H1 (cell line): ENCODE measurements around the gene LPP. TPM values are rescaled to one million over a fixed set of nuclear protein-coding genes. Genes with fewer than 3 reads are reported as not detected.

Experiments used
- CTCF ChIA-PET: fragments of 300-600 bp; sonication (Branson Sonifier 250); formaldehyde crosslinking; loops from one replicate; lab custom pipeline; 2021; ENCODE audit not compliant: partially characterized antibody; lab: Charles Lee
- POLR2A ChIA-PET: fragments of 300-600 bp; sonication (Branson Sonifier 250); formaldehyde crosslinking; loops from one replicate; lab custom pipeline; 2021; ENCODE audit warnings: inconsistent platforms; ENCODE audit not compliant: partially characterized antibody; lab: Charles Lee
- DNase-seq, 2 experiments: peaks; one replicate each; pipeline versions ENCODE4 v3.0.0 to v3.0.0-alpha.2; 2010 to 2022; ENCODE audit warnings: low spot score in 2 of 2, low read depth in 1 of 2, mixed read lengths in 1 of 2
- FAIRE-seq: peaks from 2 replicates; lab custom pipeline; 2011; peaks lifted over from hg19 to GRCh38; lab: Jason Lieb, UNC
- H2AFZ ChIP-seq: 2 replicates; pipeline ENCODE4 v1.8.1; 2012; ENCODE audit warnings: low read length, inconsistent platforms
- H2AK5ac ChIP-seq: 2 replicates; pipeline ENCODE4 v1.6.1; 2013; ENCODE audit warnings: low read depth, low read length
- H2BK120ac ChIP-seq: replicated peaks from 2 replicates; pipeline ENCODE3; 2013; ENCODE audit warnings: low read depth, low read length, inconsistent platforms
- H2BK12ac ChIP-seq: 2 replicates; pipeline ENCODE4 v1.6.1; 2013; ENCODE audit warnings: low read depth, low read length
- H2BK15ac ChIP-seq: 2 replicates; pipeline ENCODE4 v1.6.1; 2013; ENCODE audit warnings: low read length
- H2BK20ac ChIP-seq: 2 replicates; pipeline ENCODE4 v1.6.1; 2013; ENCODE audit warnings: low read length
- H2BK5ac ChIP-seq: 2 replicates; pipeline ENCODE4 v1.6.1; 2013; ENCODE audit warnings: low read depth, low read length
- H3K14ac ChIP-seq: 2 replicates; pipeline ENCODE4 v1.6.1; 2013; ENCODE audit warnings: inconsistent platforms; ENCODE audit not compliant: insufficient read length
- H3K18ac ChIP-seq: 2 replicates; pipeline ENCODE4 v1.6.1; 2013; ENCODE audit warnings: low read length; ENCODE audit errors: extremely low read depth
- H3K23ac ChIP-seq: 2 replicates; pipeline ENCODE4 v1.6.1; 2013; ENCODE audit warnings: inconsistent platforms; ENCODE audit not compliant: insufficient read length
- H3K23me2 ChIP-seq: 2 replicates; pipeline ENCODE4 v1.6.1; 2013; ENCODE audit warnings: low read depth, low read length
- H3K27ac ChIP-seq: 2 replicates; pipeline ENCODE4 v1.6.1; 2011; ENCODE audit warnings: low read depth, low read length, inconsistent platforms
- H3K27me3 ChIP-seq, 4 experiments: replicated peaks in 1 of 4; 1 replicate in 1 of 4; 2 replicates in 3 of 4; pipeline versions ENCODE4 v1.6.1 to v1.8.1; 2011 to 2013; ENCODE audit warnings: low read length in 3 of 4, mild to moderate bottlenecking in 3 of 4, inconsistent platforms in 2 of 4, mixed read lengths in 2 of 4, moderate library complexity in 1 of 4; ENCODE audit not compliant: control insufficient read depth in 3 of 4, insufficient read depth in 3 of 4; ENCODE audit errors: extremely low read depth in 1 of 4
- H3K36me3 ChIP-seq, 4 experiments: 2 replicates each; pipeline versions ENCODE4 v1.6.1 to v1.8.1; 2011 to 2013; ENCODE audit warnings: mild to moderate bottlenecking in 4 of 4, low read length in 3 of 4, moderate library complexity in 2 of 4, control low read depth in 1 of 4, inconsistent platforms in 1 of 4; ENCODE audit not compliant: insufficient read depth in 4 of 4, control insufficient read depth in 2 of 4
- H3K4ac ChIP-seq: replicated peaks from 2 replicates; pipeline ENCODE3; 2013; ENCODE audit warnings: low read length, low read depth, mixed read lengths, inconsistent platforms; ENCODE audit not compliant: insufficient read length
- H3K4me1 ChIP-seq, 4 experiments: replicated peaks in 1 of 4; 1 replicate in 1 of 4; 2 replicates in 3 of 4; pipeline versions ENCODE4 v1.6.1 to v1.8.1; 2011 to 2013; ENCODE audit warnings: low read length in 3 of 4, inconsistent platforms in 2 of 4, mixed read lengths in 1 of 4; ENCODE audit not compliant: insufficient read depth in 4 of 4, control insufficient read depth in 3 of 4
- H3K4me2 ChIP-seq, 2 experiments: 2 replicates each; pipeline versions ENCODE4 v1.6.1 to v1.8.1; 2011 to 2013; ENCODE audit warnings: low read depth in 2 of 2, low read length in 2 of 2, control low read depth in 1 of 2, inconsistent platforms in 1 of 2, mild to moderate bottlenecking in 1 of 2; ENCODE audit not compliant: insufficient read depth in 1 of 2
- H3K4me3 ChIP-seq, 4 experiments: fragments of 200-600, 300-600 bp in 1 of 4; sonication (generic), shearing (Covaris generic), sonication (Bioruptor Twin) in 1 of 4; 2 replicates each; pipeline versions ENCODE4 v1.5.1 to v1.8.1; 2011 to 2016; ENCODE audit warnings: low read length in 4 of 4, low read depth in 3 of 4, control low read depth in 2 of 4, inconsistent platforms in 2 of 4, mild to moderate bottlenecking in 2 of 4, mixed read lengths in 1 of 4, moderate library complexity in 1 of 4; ENCODE audit not compliant: insufficient read depth in 2 of 4; ENCODE audit errors: extremely low read depth in 1 of 4
- H3K56ac ChIP-seq: replicated peaks from 2 replicates; pipeline ENCODE3; 2013; ENCODE audit warnings: low read depth, mild to moderate bottlenecking, mixed read lengths, low read length, inconsistent platforms; ENCODE audit not compliant: insufficient read length
- H3K79me1 ChIP-seq: 2 replicates; pipeline ENCODE4 v1.6.1; 2013; ENCODE audit warnings: low read depth, low read length, control low read depth
- H3K79me2 ChIP-seq, 2 experiments: 2 replicates each; pipeline versions ENCODE4 v1.6.1 to v1.8.1; 2012 to 2013; ENCODE audit warnings: low read length in 2 of 2, mild to moderate bottlenecking in 2 of 2, inconsistent platforms in 1 of 2; ENCODE audit not compliant: insufficient read depth in 2 of 2, control insufficient read depth in 1 of 2
- H3K9ac ChIP-seq, 4 experiments: replicated peaks in 1 of 4; 1 replicate in 1 of 4; 2 replicates in 3 of 4; pipeline versions ENCODE4 v1.6.1 to v1.8.1; 2011 to 2013; ENCODE audit warnings: low read depth in 3 of 4, low read length in 3 of 4, control low read depth in 2 of 4, mild to moderate bottlenecking in 2 of 4, moderate library complexity in 2 of 4, inconsistent platforms in 1 of 4; ENCODE audit errors: extremely low read depth in 1 of 4
- H3K9me3 ChIP-seq, 2 experiments: 2 replicates each; pipeline versions ENCODE4 v1.6.1 to v1.8.1; 2012 to 2013; ENCODE audit warnings: mild to moderate bottlenecking in 2 of 2, moderate library complexity in 2 of 2, control low read depth in 1 of 2, inconsistent platforms in 1 of 2, low read depth in 1 of 2, low read length in 1 of 2, mixed read lengths in 1 of 2; ENCODE audit not compliant: insufficient read depth in 2 of 2
- H4K20me1 ChIP-seq, 2 experiments: replicated peaks in 1 of 2; 2 replicates each; pipeline versions ENCODE3 to v1.8.1; 2011 to 2013; ENCODE audit warnings: inconsistent platforms in 2 of 2, low read length in 2 of 2, mild to moderate bottlenecking in 1 of 2; ENCODE audit not compliant: insufficient read depth in 2 of 2, control insufficient read depth in 1 of 2
- H4K5ac ChIP-seq: 2 replicates; pipeline ENCODE4 v1.6.1; 2013; ENCODE audit warnings: low read length, low read depth, mixed read lengths, inconsistent platforms; ENCODE audit not compliant: insufficient read length
- H4K8ac ChIP-seq: 2 replicates; pipeline ENCODE4 v1.8.0; 2013; ENCODE audit warnings: mild to moderate bottlenecking, moderate library complexity, low read length, inconsistent platforms; ENCODE audit not compliant: insufficient read depth; ENCODE audit errors: extremely low read depth
- H4K91ac ChIP-seq: replicated peaks from 2 replicates; pipeline ENCODE3; 2013; ENCODE audit warnings: low read length, mixed read lengths, inconsistent platforms; ENCODE audit not compliant: insufficient read length
- BACH1 ChIP-seq: IDR thresholded peaks from 2 replicates; pipeline ENCODE4 v1.6.1; 2012; ENCODE audit warnings: low read length, improper control_type of control experiment
- CHD1 ChIP-seq: IDR thresholded peaks from 2 replicates; pipeline ENCODE4 v1.6.1; 2012; ENCODE audit warnings: low read depth, low read length, improper control_type of control experiment
- JUND ChIP-seq: IDR thresholded peaks from 2 replicates; pipeline ENCODE4 v1.6.1; 2011; ENCODE audit warnings: mild to moderate bottlenecking, improper control_type of control experiment, low read length
- KDM5A ChIP-seq: fragments of 200-600 bp; IDR thresholded peaks from 2 replicates; pipeline ENCODE4 v1.7.1; 2012; ENCODE audit warnings: mild to moderate bottlenecking, low read length, inconsistent platforms, mixed read lengths
- PHF8 ChIP-seq: fragments of 200-600 bp; sonication (generic); conservative IDR thresholded peaks from 2 replicates; pipeline ENCODE4 v1.7.1; 2012; ENCODE audit warnings: low read depth, mild to moderate bottlenecking, inconsistent platforms, low read length, moderate library complexity
- RXRA ChIP-seq: IDR thresholded peaks from 2 replicates; pipeline ENCODE4 v1.6.1; 2011; ENCODE audit warnings: low read depth, mild to moderate bottlenecking, low read length, moderate library complexity; ENCODE audit not compliant: insufficient read depth
- SAP30 ChIP-seq: fragments of 300-600 bp; sonication (generic); IDR thresholded peaks from 2 replicates; pipeline ENCODE4 v1.7.1; 2012; ENCODE audit warnings: low read length, moderate library complexity, mild to moderate bottlenecking, inconsistent platforms; ENCODE audit not compliant: insufficient read depth, insufficient replicate concordance
- SP1 ChIP-seq: IDR thresholded peaks from 2 replicates; pipeline ENCODE4 v1.6.1; 2011; ENCODE audit warnings: low read depth, low read length
- TBP ChIP-seq: IDR thresholded peaks from 2 replicates; pipeline ENCODE4 v1.6.1; 2011; ENCODE audit warnings: low read depth, low read length, improper control_type of control experiment
- WGBS, 2 experiments: shearing (Covaris generic) in 1 of 2; methylation state at CpG; one replicate each; pipeline versions ENCODE4 v1.1.6 to v1.1.7; 2013 to 2015; ENCODE audit warnings: low lambda C conversion rate in 2 of 2, mixed read lengths in 2 of 2, inconsistent platforms in 1 of 2, low coverage in 1 of 2, missing lambda C conversion rate in 1 of 2; ENCODE audit not compliant: insufficient replicate concordance in 2 of 2, insufficient coverage in 1 of 2, insufficient read length in 1 of 2; ENCODE audit errors: extremely low coverage in 1 of 2, missing lambda C conversion rate in 1 of 2; 5-methylcytosine and 5-hydroxymethylcytosine counted together
- polyA plus RNA-seq, 7 experiments: library from polyadenylated mRNA; depleted of rRNA in 3 of 7; stranded (reverse) in 5 of 7; unstranded in 2 of 7; fragments of >200 nt in 5 of 7; fragments of 200-250 nt in 2 of 7; gene quantifications; 1 replicate in 5 of 7; 2 replicates in 1 of 7; 4 replicates in 1 of 7; pipeline versions ENCODE4 v1.2.1 to v1.2.3, GENCODE V29; 2011 to 2013; ENCODE audit warnings: missing spikeins in 2 of 7, mixed read lengths in 2 of 7
- total RNA-seq: library from RNA; stranded (reverse); fragmentation: NEBNext Ultra II Directional; extraction: Animal tissue kit (Norgen Biotek cat#: 25700); gene quantifications from 2 replicates; pipeline ENCODE4 v1.2.1, GENCODE V29; 2021
- TF ChIP-seq, protein P1 (sequence below), 3 experiments: IDR thresholded peaks; 1 replicate in 2 of 3; 2 replicates in 1 of 3; pipeline versions ENCODE4 v1.5.1 to v1.6.1; 2011; ENCODE audit warnings: low read length in 3 of 3, mild to moderate bottlenecking in 3 of 3, inconsistent platforms in 2 of 3, low read depth in 1 of 3, moderate library complexity in 1 of 3; ENCODE audit not compliant: insufficient read depth in 1 of 3; ENCODE audit errors: control extremely low read depth in 1 of 3
- TF ChIP-seq, protein P2 (sequence below): IDR thresholded peaks from 2 replicates; pipeline ENCODE4 v1.6.1; 2012; ENCODE audit warnings: inconsistent platforms

Gene LPP
- total and polyA plus RNA-seq, 2 of the 8 experiments (the other 6 are each of a cell fraction or from before 2014, with no cell fraction given), result 10.0 to 53.3 TPM

DNA sequence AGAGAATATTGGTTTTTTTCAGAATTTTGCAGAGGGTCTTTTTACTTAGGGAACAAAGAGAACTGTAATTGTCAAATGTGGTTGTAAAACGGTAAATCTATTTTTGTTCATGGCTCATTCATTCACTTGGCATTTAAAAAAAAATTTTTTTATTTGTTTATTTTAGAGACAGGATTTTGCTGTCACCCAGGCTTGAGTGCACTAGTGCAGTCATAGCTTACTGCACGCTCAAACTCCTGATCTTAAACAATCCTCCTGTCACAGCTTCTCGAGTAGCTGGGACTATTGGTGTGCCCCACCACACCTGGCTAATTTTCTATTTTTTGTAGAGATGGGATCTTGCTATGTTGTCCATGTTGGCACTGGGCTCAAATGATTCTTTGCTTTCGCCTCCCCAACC, 301.8 kb downstream of the LPP start:
- Histone ChIP-seq H3K79me2 (no peaks in the 10 kb centered on the region), H3K14ac (no peak overlapping the region), H3K27me3 (no peaks in the 10 kb centered on the region), H4K8ac (no peak overlapping the region), H3K4me1 (no peaks in the 10 kb centered on the region), H3K23me2 (no peaks in the 10 kb centered on the region), H3K56ac (no peak overlapping the region), H2BK20ac (no peak overlapping the region), H3K79me1 (no peaks in the 10 kb centered on the region; the same call in 1 of the 2 replicates), H3K36me3 (no peaks in the 10 kb centered on the region), H3K18ac (no peak overlapping the region), H4K91ac (no peak overlapping the region), H2BK120ac (no peak overlapping the region), H3K4me3 (no peak overlapping the region), H2BK15ac (no peak overlapping the region), H3K4ac (no peak overlapping the region), H2BK5ac (no peak overlapping the region), H3K27ac (no peak overlapping the region), H2AK5ac (no peak overlapping the region), H2BK12ac (no peak overlapping the region), H2AFZ (no peak overlapping the region), H4K5ac (no peak overlapping the region), H3K23ac (no peak overlapping the region), H3K9ac (no peak overlapping the region), H3K9me3 (no peaks in the 10 kb centered on the region), H3K4me2 (no peak overlapping the region), H4K20me1 (no peaks in the 10 kb centered on the region)
- CTCF ChIA-PET, result interaction anchor here (1.3 to 1.6 kb wide), 2 partner anchors 10 kb away, joined by 4 to 6 read pairs; no protein-coding TSS in a partner anchor
- no peak for TF ChIP-seq PHF8
- TF ChIP-seq KDM5A, result no peak
- TF ChIP-seq BACH1, result no peak
- no peak for TF ChIP-seq CHD1
- no peak for TF ChIP-seq RXRA
- no peak for TF ChIP-seq SP1
- TF ChIP-seq, protein P1, sequence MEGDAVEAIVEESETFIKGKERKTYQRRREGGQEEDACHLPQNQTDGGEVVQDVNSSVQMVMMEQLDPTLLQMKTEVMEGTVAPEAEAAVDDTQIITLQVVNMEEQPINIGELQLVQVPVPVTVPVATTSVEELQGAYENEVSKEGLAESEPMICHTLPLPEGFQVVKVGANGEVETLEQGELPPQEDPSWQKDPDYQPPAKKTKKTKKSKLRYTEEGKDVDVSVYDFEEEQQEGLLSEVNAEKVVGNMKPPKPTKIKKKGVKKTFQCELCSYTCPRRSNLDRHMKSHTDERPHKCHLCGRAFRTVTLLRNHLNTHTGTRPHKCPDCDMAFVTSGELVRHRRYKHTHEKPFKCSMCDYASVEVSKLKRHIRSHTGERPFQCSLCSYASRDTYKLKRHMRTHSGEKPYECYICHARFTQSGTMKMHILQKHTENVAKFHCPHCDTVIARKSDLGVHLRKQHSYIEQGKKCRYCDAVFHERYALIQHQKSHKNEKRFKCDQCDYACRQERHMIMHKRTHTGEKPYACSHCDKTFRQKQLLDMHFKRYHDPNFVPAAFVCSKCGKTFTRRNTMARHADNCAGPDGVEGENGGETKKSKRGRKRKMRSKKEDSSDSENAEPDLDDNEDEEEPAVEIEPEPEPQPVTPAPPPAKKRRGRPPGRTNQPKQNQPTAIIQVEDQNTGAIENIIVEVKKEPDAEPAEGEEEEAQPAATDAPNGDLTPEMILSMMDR (IDR thresholded peaks at IDR 0.05; ENCODE audit: control extremely low read depth in 1 of 3, insufficient read depth in 1 of 3, low read depth in 1 of 3, low read length in 3 of 3), result no peak
- no peak for TF ChIP-seq JUND
- TF ChIP-seq, protein P2, sequence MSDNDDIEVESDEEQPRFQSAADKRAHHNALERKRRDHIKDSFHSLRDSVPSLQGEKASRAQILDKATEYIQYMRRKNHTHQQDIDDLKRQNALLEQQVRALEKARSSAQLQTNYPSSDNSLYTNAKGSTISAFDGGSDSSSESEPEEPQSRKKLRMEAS, result no peak
- TF ChIP-seq TBP, result no peak
- TF ChIP-seq SAP30, result no peak
- POLR2A ChIA-PET, result no interaction called here
- DNase-seq (no peak), FAIRE-seq (no peak)
- 96% methylated on average over 4 of the region's 4 CpGs; no CpG with 5 or more reads in 1 of the 2 experiments for WGBS, 2 experiments
